Astrocyte of the cerebellum (primary cell): ENCODE results near the gene CDKL1.

ENCODE experiments used
- DNase-seq: peaks from one replicate; pipeline ENCODE4 v3.0.0-alpha.2; 2011; ENCODE audit warnings: low read depth
- H3K4me3 ChIP-seq: 2 replicates; pipeline ENCODE4 v1.5.1; 2011; ENCODE audit warnings: mild to moderate bottlenecking, low read depth, low read length, moderate library complexity
- in situ Hi-C: cut with HindIII; loops from 2 replicates; pipeline ENCODE4 v1.10.0; 2017; ENCODE audit warnings: low sequenced_read_pairs
- TF ChIP-seq, protein P1 (sequence below): IDR thresholded peaks from 2 replicates; pipeline ENCODE4 v1.5.1; 2012; ENCODE audit warnings: low read length, low read depth, moderate library complexity, mild to moderate bottlenecking; ENCODE audit errors: missing control alignments

CDKL1 gene

DNA sequence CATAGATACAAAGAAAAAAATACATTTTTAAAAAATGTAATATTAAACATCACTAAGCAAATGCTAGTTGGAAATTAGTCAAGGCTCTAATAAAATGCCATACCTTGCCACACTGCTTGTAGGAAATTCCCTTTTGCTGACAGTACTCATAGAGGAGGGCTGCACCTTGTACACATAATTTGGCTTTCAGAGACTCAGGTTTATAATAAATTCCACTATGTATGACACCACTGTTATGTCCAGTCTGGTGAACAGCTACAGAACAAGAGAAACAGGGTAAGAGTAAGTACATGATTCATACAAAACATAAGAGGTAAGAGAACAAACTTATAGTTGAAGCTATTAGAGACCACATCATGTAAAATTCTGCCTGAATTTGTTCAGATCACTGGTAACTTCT is 94.8 kb downstream of the CDKL1 start:
- TF ChIP-seq, protein P1, sequence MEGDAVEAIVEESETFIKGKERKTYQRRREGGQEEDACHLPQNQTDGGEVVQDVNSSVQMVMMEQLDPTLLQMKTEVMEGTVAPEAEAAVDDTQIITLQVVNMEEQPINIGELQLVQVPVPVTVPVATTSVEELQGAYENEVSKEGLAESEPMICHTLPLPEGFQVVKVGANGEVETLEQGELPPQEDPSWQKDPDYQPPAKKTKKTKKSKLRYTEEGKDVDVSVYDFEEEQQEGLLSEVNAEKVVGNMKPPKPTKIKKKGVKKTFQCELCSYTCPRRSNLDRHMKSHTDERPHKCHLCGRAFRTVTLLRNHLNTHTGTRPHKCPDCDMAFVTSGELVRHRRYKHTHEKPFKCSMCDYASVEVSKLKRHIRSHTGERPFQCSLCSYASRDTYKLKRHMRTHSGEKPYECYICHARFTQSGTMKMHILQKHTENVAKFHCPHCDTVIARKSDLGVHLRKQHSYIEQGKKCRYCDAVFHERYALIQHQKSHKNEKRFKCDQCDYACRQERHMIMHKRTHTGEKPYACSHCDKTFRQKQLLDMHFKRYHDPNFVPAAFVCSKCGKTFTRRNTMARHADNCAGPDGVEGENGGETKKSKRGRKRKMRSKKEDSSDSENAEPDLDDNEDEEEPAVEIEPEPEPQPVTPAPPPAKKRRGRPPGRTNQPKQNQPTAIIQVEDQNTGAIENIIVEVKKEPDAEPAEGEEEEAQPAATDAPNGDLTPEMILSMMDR, result no peak
- no peak for DNase-seq
- H3K4me3 ChIP-seq, result no peak overlapping the region
- in situ Hi-C loops, result no loop called here

- DNase-seq, result no peak
- TF ChIP-seq, protein P1, result no peak
- in situ Hi-C loops, result no loop called here
- H3K4me3 ChIP-seq, result no peak overlapping the region
These were observed 97.1 kb downstream of the CDKL1 start for GRCh38 chr14:50299585-50299984.

DNA sequence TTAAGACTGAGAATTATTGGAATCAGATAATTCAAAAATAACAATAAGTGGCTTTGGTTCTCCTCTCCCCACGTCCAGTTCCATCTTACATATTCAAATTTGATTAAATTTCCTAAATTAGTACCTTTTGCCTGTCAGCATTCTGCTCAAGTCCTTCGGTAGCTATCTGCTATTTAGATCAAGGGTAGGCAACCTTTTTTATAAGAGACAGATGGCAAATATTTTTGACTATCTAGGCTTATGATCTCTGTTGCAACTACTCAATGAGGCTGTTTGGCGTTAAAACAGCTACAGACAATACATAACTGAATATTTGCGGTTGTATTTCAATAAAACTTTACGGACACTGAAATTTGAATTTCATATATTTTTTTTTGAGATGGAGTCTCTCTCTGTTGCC is 106.4 kb downstream of the CDKL1 start:
- no peak for DNase-seq
- TF ChIP-seq, protein P1, result no peak
- in situ Hi-C loops, result no loop called here
- H3K4me3 ChIP-seq, result no peak overlapping the region

DNA sequence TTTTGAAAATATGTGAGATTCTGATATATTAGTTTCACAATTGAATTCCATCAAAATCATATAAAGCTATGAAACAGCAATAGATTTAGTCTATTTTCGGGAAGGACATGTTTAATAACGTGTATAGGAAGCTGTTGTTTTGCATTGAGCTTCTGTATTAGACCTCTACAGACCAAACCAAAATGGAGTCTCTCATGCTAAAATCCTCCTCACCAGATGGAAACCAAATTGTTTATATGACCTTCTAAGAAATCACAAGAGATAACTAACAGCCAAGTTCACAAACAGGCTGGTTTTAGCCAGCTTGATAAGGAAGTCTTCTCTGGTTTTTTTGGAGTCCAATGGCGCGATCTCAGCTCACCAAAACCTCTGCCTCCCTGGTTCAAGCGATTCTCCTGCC is 108.5 kb downstream of the CDKL1 start:
- H3K4me3 ChIP-seq, result no peak overlapping the region
- in situ Hi-C loops, result no loop called here
- no peak for DNase-seq
- TF ChIP-seq, protein P1, result no peak

DNA sequence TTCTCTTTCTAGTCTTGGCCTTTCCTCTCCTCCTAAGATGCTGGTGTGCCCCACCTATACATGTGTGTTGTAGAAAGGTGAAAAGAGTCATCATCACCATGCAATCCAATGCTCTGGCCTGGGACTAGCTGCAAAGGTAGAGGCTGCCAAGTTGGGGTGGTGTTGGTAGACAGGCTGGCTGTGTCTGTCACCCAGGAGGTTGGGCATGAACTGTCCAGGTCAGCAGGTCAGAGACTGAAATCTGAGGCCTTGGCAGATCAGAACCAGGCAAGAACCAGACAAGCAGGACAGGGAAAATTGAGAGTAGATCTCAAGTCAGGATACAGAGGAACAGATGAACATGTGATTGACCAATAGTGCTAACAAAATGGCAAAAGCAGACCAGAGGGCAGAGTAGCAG is 110.8 kb downstream of the CDKL1 start:
- in situ Hi-C loops, result no loop called here
- no peak for DNase-seq
- TF ChIP-seq, protein P1, result no peak
- no peak overlapping the region for H3K4me3 ChIP-seq
